Measurements from ENCODE around the gene SECISBP2.
A peak's percentile ranks its signal among the peaks of the same experiment; 100 is the strongest.
"Not testable (repeated sequence)": the region's sequence is repeated elsewhere in the genome, so short reads cannot be mapped to it uniquely, and the experiment has no call there.

SECISBP2 gene

GRCh38 chr9:89340332-89340731 lies 22.0 kb downstream of the SECISBP2 start:
- no peak for TF ChIP-seq CTCF (IDR thresholded peaks at IDR 0.05)
- H3K27me3 Mint-ChIP-seq (ENCODE audit: low read depth, poor library complexity) = no peaks in the 10 kb centered on the region
- H3K27ac Mint-ChIP-seq = no peak overlapping the region
- H3K9me3 Mint-ChIP-seq = peaks cover 5% of the 10 kb centered on the region
- H3K4me1 Mint-ChIP-seq = no peaks in the 10 kb centered on the region
- no peak for DNase-seq
- H3K36me3 Mint-ChIP-seq (ENCODE audit: low read depth) = peaks cover 89% of the 10 kb centered on the region
- no peak overlapping the region for H3K4me3 Mint-ChIP-seq

GRCh38 chr9:89342213-89342612 lies 23.9 kb downstream of the SECISBP2 start:
- no peak overlapping the region for H3K4me3 Mint-ChIP-seq
- no peaks in the 10 kb centered on the region for H3K27me3 Mint-ChIP-seq (ENCODE audit: low read depth, poor library complexity)
- no peak for TF ChIP-seq CTCF (IDR thresholded peaks at IDR 0.05)
- H3K36me3 Mint-ChIP-seq (ENCODE audit: low read depth) = peaks cover 95% of the 10 kb centered on the region
- DNase-seq = no peak
- no peak overlapping the region for H3K27ac Mint-ChIP-seq
- peaks cover 5% of the 10 kb centered on the region for H3K9me3 Mint-ChIP-seq
- no peaks in the 10 kb centered on the region for H3K4me1 Mint-ChIP-seq

- Mint-ChIP-seq H3K36me3 (ENCODE audit: low read depth) (peaks cover 92% of the 10 kb centered on the region), H3K4me1 (no peaks in the 10 kb centered on the region)
- no peak for TF ChIP-seq CTCF (IDR thresholded peaks at IDR 0.05)
Measured at GRCh38 chr9:89342948-89343347, 24.6 kb downstream of the SECISBP2 start.

GRCh38 chr9:89343812-89344211 lies 25.5 kb downstream of the SECISBP2 start:
- not testable (repeated sequence) for H3K27me3 Mint-ChIP-seq (ENCODE audit: low read depth, poor library complexity); DNase-seq; H3K4me3 Mint-ChIP-seq; H3K27ac Mint-ChIP-seq; H3K9me3 Mint-ChIP-seq; H3K4me1 Mint-ChIP-seq
- peaks cover 93% of the 10 kb centered on the region for H3K36me3 Mint-ChIP-seq (ENCODE audit: low read depth)

More at GRCh38 chr9:89342948-89343347, 24.6 kb downstream of the SECISBP2 start:
- H3K4me3 Mint-ChIP-seq = no peak overlapping the region
- peaks cover 5% of the 10 kb centered on the region for H3K9me3 Mint-ChIP-seq
- H3K27ac Mint-ChIP-seq = no peak overlapping the region
- DNase-seq = no peak
- no peaks in the 10 kb centered on the region for H3K27me3 Mint-ChIP-seq (ENCODE audit: low read depth, poor library complexity)

GRCh38 chr9:89345476-89345875 lies 27.2 kb downstream of the SECISBP2 start:
- TF ChIP-seq CTCF (IDR thresholded peaks at IDR 0.05) = no peak
- Mint-ChIP-seq H3K36me3 (ENCODE audit: low read depth) (peaks cover 97% of the 10 kb centered on the region), H3K9me3 (peaks cover 5% of the 10 kb centered on the region), H3K27ac (peak overlapping the region; percentile 70), H3K4me1 (no peaks in the 10 kb centered on the region), H3K4me3 (no peak overlapping the region), H3K27me3 (ENCODE audit: low read depth, poor library complexity) (no peaks in the 10 kb centered on the region)
- DNase-seq = no peak

GRCh38 chr9:89346696-89347095 lies 28.4 kb downstream of the SECISBP2 start:
- Mint-ChIP-seq H3K4me3 (no peak overlapping the region), H3K27me3 (ENCODE audit: low read depth, poor library complexity) (no peaks in the 10 kb centered on the region), H3K36me3 (ENCODE audit: low read depth) (peaks cover 96% of the 10 kb centered on the region), H3K27ac (no peak overlapping the region), H3K9me3 (peaks cover 5% of the 10 kb centered on the region), H3K4me1 (no peaks in the 10 kb centered on the region)
- TF ChIP-seq CTCF (IDR thresholded peaks at IDR 0.05) = no peak
- no peak for DNase-seq

Data from nephron progenitor cell (in vitro differentiated cells).